Islet precursor cell (in vitro differentiated cells): Measurements from ENCODE around the gene RABL6.

Source experiments
- DNase-seq: peaks from one replicate; pipeline ENCODE4 v3.0.0-alpha.2; 2018

The RABL6 gene

GRCh38 chr9:136886610-136887597, 79.2 kb downstream of the RABL6 start:
- peak; percentile 78 for DNase-seq

- DNase-seq = no peak
Observed at GRCh38 chr9:136888454-136888853, 80.7 kb downstream of the RABL6 start.

- no peak for DNase-seq
Observed at GRCh38 chr9:136889858-136890257, 82.1 kb downstream of the RABL6 start.

- no peak for DNase-seq
Observed at GRCh38 chr9:136890661-136891060, 82.9 kb downstream of the RABL6 start.
